HG03469 (cell line): Measurements from ENCODE around the gene IFITM5.

Source experiments
- ATAC-seq: cut with Tn5 transposase; IDR thresholded peaks from one replicate; pipeline ENCODE4 v1.9.1; 2021; ENCODE audit warnings: mild to moderate bottlenecking, moderate library complexity, moderate number of reproducible peaks; ENCODE audit not compliant: unreplicated experiment

Gene IFITM5

GRCh38 chr11:285021-285893, 14.1 kb downstream of the IFITM5 start:
- ATAC-seq, result no peak

- no peak for ATAC-seq
Observed at GRCh38 chr11:284105-285020, 15.0 kb downstream of the IFITM5 start.

- ATAC-seq, result no peak
Observed at GRCh38 chr11:283405-284104, 15.8 kb downstream of the IFITM5 start.

- ATAC-seq, result no peak
Observed at GRCh38 chr11:282630-283360, 16.5 kb downstream of the IFITM5 start.

GRCh38 chr11:282171-282570, 17.2 kb downstream of the IFITM5 start:
- ATAC-seq, result no peak

GRCh38 chr11:281486-282161, 17.7 kb downstream of the IFITM5 start:
- ATAC-seq, result no peak

- ATAC-seq, result no peak
Observed at GRCh38 chr11:280706-281485, 18.4 kb downstream of the IFITM5 start.

GRCh38 chr11:279966-280705, 19.2 kb downstream of the IFITM5 start:
- ATAC-seq, result no peak

- no peak for ATAC-seq
Observed at GRCh38 chr11:279040-279965, 20.0 kb downstream of the IFITM5 start.

GRCh38 chr11:278001-278951, 21.1 kb downstream of the IFITM5 start, which contains the start of gene NLRP6:
TSS of gene NLRP6 (plus strand) at chr11:278407. CDS start at chr11:278570, 163 bp downstream.
- ATAC-seq, result no peak

GRCh38 chr11:276219-276618, 23.1 kb downstream of the IFITM5 start:
- ATAC-seq, result no peak

- ATAC-seq, result no peak
Observed at GRCh38 chr11:272931-273198, 26.5 kb downstream of the IFITM5 start.

GRCh38 chr11:272195-272930, 27.0 kb downstream of the IFITM5 start:
- ATAC-seq, result no peak

GRCh38 chr11:271319-271715, 28.0 kb downstream of the IFITM5 start:
- ATAC-seq, result no peak

- no peak for ATAC-seq
Observed at GRCh38 chr11:270451-271318, 28.6 kb downstream of the IFITM5 start.
